ENCODE results near the gene CREBBP.
"Not testable (repeated sequence)": the region's sequence is repeated elsewhere in the genome, so short reads cannot be mapped to it uniquely, and the experiment has no call there.

The CREBBP gene

GRCh38 chr16:3880623-3881498, at the start of gene CREBBP:
Gene CREBBP (minus strand): TSS chr16:3880713. CDS start chr16:3879916, 797 bp downstream.
- DNase-seq (ENCODE audit: low read depth in 2 of 2): peak; percentile 65 to 76

- not testable (repeated sequence) for DNase-seq (ENCODE audit: low read depth in 2 of 2)
Observed at GRCh38 chr16:3927147-3927546, 46.6 kb upstream of the CREBBP start.

GRCh38 chr16:3924763-3925162, 44.2 kb upstream of the CREBBP start:
- DNase-seq (ENCODE audit: low read depth in 2 of 2): no peak

GRCh38 chr16:3922241-3922640, 41.7 kb upstream of the CREBBP start:
- DNase-seq (ENCODE audit: low read depth in 2 of 2): no peak

- DNase-seq (ENCODE audit: low read depth in 2 of 2): no peak
Observed at GRCh38 chr16:3920206-3920605, 39.7 kb upstream of the CREBBP start.

- DNase-seq (ENCODE audit: low read depth in 2 of 2): no peak
Observed at GRCh38 chr16:3919413-3919812, 38.9 kb upstream of the CREBBP start.

GRCh38 chr16:3915426-3916260, 35.1 kb upstream of the CREBBP start:
- no peak for DNase-seq (ENCODE audit: low read depth in 2 of 2)

GRCh38 chr16:3912897-3913296, 32.4 kb upstream of the CREBBP start:
- no peak for DNase-seq (ENCODE audit: low read depth in 2 of 2)

- DNase-seq (ENCODE audit: low read depth in 2 of 2): no peak
Observed at GRCh38 chr16:3912373-3912772, 31.9 kb upstream of the CREBBP start.

- DNase-seq (ENCODE audit: low read depth in 2 of 2): not testable (repeated sequence)
Observed at GRCh38 chr16:3911741-3912140, 31.2 kb upstream of the CREBBP start.

GRCh38 chr16:3909791-3910583, 29.5 kb upstream of the CREBBP start:
- DNase-seq (ENCODE audit: low read depth in 2 of 2): no peak

GRCh38 chr16:3908951-3909437, 28.5 kb upstream of the CREBBP start:
- DNase-seq (ENCODE audit: low read depth in 2 of 2): no peak

- no peak for DNase-seq (ENCODE audit: low read depth in 2 of 2)
Observed at GRCh38 chr16:3907586-3907985, 27.1 kb upstream of the CREBBP start.

GRCh38 chr16:3906363-3906762, 25.9 kb upstream of the CREBBP start:
- DNase-seq (ENCODE audit: low read depth in 2 of 2): no peak

- DNase-seq (ENCODE audit: low read depth in 2 of 2): no peak
Observed at GRCh38 chr16:3904875-3905274, 24.4 kb upstream of the CREBBP start.

GRCh38 chr16:3890091-3890490, 9.6 kb upstream of the CREBBP start:
- DNase-seq (ENCODE audit: low read depth in 2 of 2): no peak

- DNase-seq (ENCODE audit: low read depth in 2 of 2): no peak
Observed at GRCh38 chr16:3889059-3889458, 8.5 kb upstream of the CREBBP start.

GRCh38 chr16:3885999-3886398, 5.5 kb upstream of the CREBBP start:
- not testable (repeated sequence) for DNase-seq (ENCODE audit: low read depth in 2 of 2)

GRCh38 chr16:3884398-3884797, 3.9 kb upstream of the CREBBP start:
- no peak for DNase-seq (ENCODE audit: low read depth in 2 of 2)

GRCh38 chr16:3882531-3882930, 2.0 kb upstream of the CREBBP start:
- DNase-seq (ENCODE audit: low read depth in 2 of 2): no peak

- DNase-seq (ENCODE audit: low read depth in 2 of 2): no peak
Observed at GRCh38 chr16:3881499-3881990, 1.0 kb upstream of the CREBBP start.

Measured in stimulated activated CD8-positive, alpha-beta memory T cell treated with anti-CD3 and anti-CD28 coated beads, Interleukin-15, amount 100 ng/mL, for 4 hours (primary cell).